Measurements from ENCODE around the gene HOXA6.
A peak's percentile ranks its signal among the peaks of the same experiment; 100 is the strongest.

- TF ChIP-seq POLR2A (IDR thresholded peaks at IDR 0.05) (no peak), CTCF (IDR thresholded peaks at IDR 0.05) (peak; percentile 49 to 80 (median 70))
Observed at GRCh38 chr7:27179503-27180430, 32.2 kb upstream of the HOXA6 start.

All from heart left ventricle (tissue), 13 donors.